H9 (cell line): ENCODE results near the gene LRRC8C. TPM values are rescaled to one million over a fixed set of nuclear protein-coding genes. Genes with fewer than 3 reads are reported as not detected.

Experiments
- DNase-seq: peaks from one replicate; pipeline ENCODE4 v3.0.0-alpha.2; 2017
- H2AFZ ChIP-seq: one replicate; pipeline ENCODE4 v1.6.1; 2013; ENCODE audit warnings: mild to moderate bottlenecking, low read length, control low read depth, moderate library complexity
- H2AK5ac ChIP-seq: 2 replicates; pipeline ENCODE4 v1.6.1; 2013; ENCODE audit warnings: low read length, control low read depth, mixed read lengths; ENCODE audit not compliant: insufficient read length
- H2BK120ac ChIP-seq: one replicate; pipeline ENCODE4 v1.6.1; 2013; ENCODE audit warnings: low read depth, mild to moderate bottlenecking, low read length, control low read depth, inconsistent platforms; ENCODE audit not compliant: poor library complexity, severe bottlenecking
- H2BK12ac ChIP-seq: 2 replicates; pipeline ENCODE4 v1.6.1; 2013; ENCODE audit warnings: low read length, control low read depth, mixed read lengths, low read depth; ENCODE audit not compliant: insufficient read length
- H2BK15ac ChIP-seq: 2 replicates; pipeline ENCODE4 v1.6.1; 2013; ENCODE audit warnings: low read depth, low read length, control low read depth
- H2BK20ac ChIP-seq: one replicate; pipeline ENCODE4 v1.6.1; 2013; ENCODE audit warnings: low read depth, mild to moderate bottlenecking, low read length, control low read depth, inconsistent platforms; ENCODE audit not compliant: poor library complexity, severe bottlenecking
- H2BK5ac ChIP-seq: 2 replicates; pipeline ENCODE4 v1.6.1; 2013; ENCODE audit warnings: low read length, control low read depth, mixed read lengths; ENCODE audit not compliant: insufficient read length
- H3K14ac ChIP-seq: 2 replicates; pipeline ENCODE4 v1.6.1; 2013; ENCODE audit warnings: low read length, control low read depth; ENCODE audit not compliant: insufficient read depth
- H3K18ac ChIP-seq: 2 replicates; pipeline ENCODE4 v1.6.1; 2013; ENCODE audit warnings: low read depth, mild to moderate bottlenecking, mixed read lengths, low read length, control low read depth; ENCODE audit not compliant: insufficient read length
- H3K23ac ChIP-seq: 2 replicates; pipeline ENCODE4 v1.6.1; 2013; ENCODE audit warnings: low read length, control low read depth, mixed read lengths, low read depth; ENCODE audit not compliant: insufficient read length
- H3K23me2 ChIP-seq: 2 replicates; pipeline ENCODE4 v1.6.1; 2013; ENCODE audit warnings: low read depth, mild to moderate bottlenecking, mixed read lengths, low read length, control low read depth; ENCODE audit not compliant: insufficient read length, poor library complexity, severe bottlenecking
- H3K27ac ChIP-seq: 2 replicates; pipeline ENCODE4 v1.5.1; 2013; ENCODE audit warnings: low read length, control low read depth, mixed read lengths, low read depth; ENCODE audit not compliant: insufficient read length
- H3K27me3 ChIP-seq: 2 replicates; pipeline ENCODE4 v1.6.1; 2013; ENCODE audit warnings: low read length, control low read depth, inconsistent platforms; ENCODE audit not compliant: insufficient read depth
- H3K4ac ChIP-seq: 2 replicates; pipeline ENCODE4 v1.6.1; 2013; ENCODE audit warnings: low read depth, mild to moderate bottlenecking, control low read depth, inconsistent platforms, low read length, moderate library complexity
- H3K4me1 ChIP-seq: 2 replicates; pipeline ENCODE4 v1.6.1; 2013; ENCODE audit warnings: low read length, control low read depth, inconsistent platforms; ENCODE audit not compliant: insufficient read depth
- H3K4me2 ChIP-seq: 2 replicates; pipeline ENCODE4 v1.6.1; 2013; ENCODE audit warnings: low read length, control low read depth, mixed read lengths; ENCODE audit not compliant: insufficient read length, insufficient read depth
- H3K56ac ChIP-seq: 2 replicates; pipeline ENCODE4 v1.6.1; 2013; ENCODE audit warnings: low read depth, mild to moderate bottlenecking, mixed read lengths, low read length, control low read depth; ENCODE audit not compliant: insufficient read length
- H3K79me1 ChIP-seq: 2 replicates; pipeline ENCODE4 v1.6.1; 2013; ENCODE audit warnings: low read depth, mild to moderate bottlenecking, moderate library complexity, low read length, control low read depth, inconsistent platforms; ENCODE audit not compliant: insufficient read depth, poor library complexity, severe bottlenecking
- H3K79me2 ChIP-seq: 2 replicates; pipeline ENCODE4 v1.6.1; 2013; ENCODE audit warnings: low read length, control low read depth, inconsistent platforms; ENCODE audit not compliant: insufficient read depth
- H3K9ac ChIP-seq: 2 replicates; pipeline ENCODE4 v1.6.1; 2013; ENCODE audit warnings: low read length, control low read depth, mixed read lengths; ENCODE audit not compliant: insufficient read length; ENCODE audit errors: extremely low read depth
- H3K9me3 ChIP-seq: one replicate; pipeline ENCODE4 v1.6.1; 2013; ENCODE audit warnings: low read depth, low read length, inconsistent platforms; ENCODE audit not compliant: control insufficient read depth
- H3T11ph ChIP-seq: one replicate; pipeline ENCODE4 v1.6.1; 2013; ENCODE audit warnings: mild to moderate bottlenecking, low read length, control low read depth, inconsistent platforms
- H4K20me1 ChIP-seq: one replicate; pipeline ENCODE4 v1.6.1; 2013; ENCODE audit not compliant: control insufficient read depth, insufficient read length, insufficient read depth
- H4K5ac ChIP-seq: 2 replicates; pipeline ENCODE4 v1.6.1; 2013; ENCODE audit warnings: low read depth, mild to moderate bottlenecking, mixed read lengths, low read length, control low read depth; ENCODE audit not compliant: insufficient read length
- H4K8ac ChIP-seq: replicated peaks from 2 replicates; pipeline ENCODE4 v1.6.1; 2013; ENCODE audit warnings: low read length, control low read depth, mixed read lengths, low read depth; ENCODE audit not compliant: insufficient read length
- H4K91ac ChIP-seq: 2 replicates; pipeline ENCODE4 v1.6.1; 2013; ENCODE audit warnings: low read depth, mild to moderate bottlenecking, moderate library complexity, mixed read lengths, low read length, control low read depth; ENCODE audit not compliant: insufficient read length
- H3K27ac Mint-ChIP-seq, 3 experiments: 2 replicates in 2 of 3; 3 replicates in 1 of 3; pipeline ENCODE4 v1.8.0; 2020 to 2021; ENCODE audit warnings: mixed read lengths in 3 of 3, mild to moderate bottlenecking in 1 of 3, moderate library complexity in 1 of 3
- H3K27me3 Mint-ChIP-seq: 2 replicates; pipeline ENCODE4 v1.8.0; 2021; ENCODE audit warnings: low read depth, mild to moderate bottlenecking, moderate library complexity, mixed read lengths
- H3K36me3 Mint-ChIP-seq, 3 experiments: 2 replicates in 2 of 3; 3 replicates in 1 of 3; pipeline ENCODE4 v1.8.0; 2020 to 2021; ENCODE audit warnings: low read depth in 3 of 3, mixed read lengths in 3 of 3; ENCODE audit not compliant: insufficient read depth in 1 of 3
- H3K4me1 Mint-ChIP-seq, 2 experiments: 2 replicates each; pipeline ENCODE4 v1.8.0; 2020; ENCODE audit warnings: mixed read lengths in 2 of 2
- H3K4me3 Mint-ChIP-seq, 2 experiments: 2 replicates in 1 of 2; 3 replicates in 1 of 2; pipeline ENCODE4 v1.8.0; 2020 to 2021; ENCODE audit warnings: mild to moderate bottlenecking in 2 of 2, mixed read lengths in 2 of 2, moderate library complexity in 1 of 2
- H3K9me3 Mint-ChIP-seq, 2 experiments: 2 replicates in 1 of 2; 3 replicates in 1 of 2; pipeline ENCODE4 v1.8.0; 2020; ENCODE audit warnings: mild to moderate bottlenecking in 2 of 2, mixed read lengths in 2 of 2, moderate library complexity in 1 of 2
- CTCF ChIP-seq: fragments of 200-600 bp; sonication (generic); conservative IDR thresholded peaks from 3 replicates; pipeline ENCODE4 v1.8.0; 2021; ENCODE audit warnings: antibody characterized with exemption, mild to moderate bottlenecking
- total RNA-seq: library from RNA; stranded (reverse); gene quantifications from 2 replicates; pipeline ENCODE4 v1.2.1, GENCODE V29; 2021

LRRC8C gene
- total RNA-seq, 1 experiment from 2014 or later = 1.9 TPM

- no peaks in the 10 kb centered on the region for H3K9me3 ChIP-seq
- H3K4me2 ChIP-seq = no peak overlapping the region
- H2BK15ac ChIP-seq = no peak overlapping the region
- H3K79me1 ChIP-seq = no peaks in the 10 kb centered on the region
- peaks cover 0 to 5% of the 10 kb centered on the region in 2 experiments; a peak in 2 of 5 replicates for H3K9me3 Mint-ChIP-seq
- H3K4me1 ChIP-seq = no peaks in the 10 kb centered on the region
- peaks cover 6 to 7% of the 10 kb centered on the region in 2 experiments; a peak in 3 of 4 replicates for H3K4me1 Mint-ChIP-seq
- no peaks in the 10 kb centered on the region for H4K20me1 ChIP-seq
- H3K36me3 Mint-ChIP-seq = no peaks in the 10 kb centered on the region
- H3K79me2 ChIP-seq = no peaks in the 10 kb centered on the region
- no peak overlapping the region for H3K23ac ChIP-seq
- no peak overlapping the region for H4K8ac ChIP-seq
- H2BK12ac ChIP-seq = no peak overlapping the region
- no peak overlapping the region for H3K9ac ChIP-seq
- H3K23me2 ChIP-seq = no peaks in the 10 kb centered on the region
- H2AK5ac ChIP-seq = no peak overlapping the region
- H3K27ac Mint-ChIP-seq = no peak overlapping the region
- H2AFZ ChIP-seq = no peak overlapping the region
- no peak overlapping the region for H2BK20ac ChIP-seq
- H3K27me3 Mint-ChIP-seq = no peaks in the 10 kb centered on the region
- no peak overlapping the region for H3K56ac ChIP-seq
- H3K14ac ChIP-seq = no peak overlapping the region
- H4K91ac ChIP-seq = no peak overlapping the region
- no peak overlapping the region for H2BK5ac ChIP-seq
- no peak overlapping the region for H2BK120ac ChIP-seq
- no peak overlapping the region for H3K27ac ChIP-seq
- no peak for DNase-seq
- no peak overlapping the region for H4K5ac ChIP-seq
- H3K4me3 Mint-ChIP-seq = no peak overlapping the region
- H3T11ph ChIP-seq = no peak overlapping the region
- TF ChIP-seq CTCF = no peak
- no peak overlapping the region for H3K18ac ChIP-seq
- H3K27me3 ChIP-seq = no peaks in the 10 kb centered on the region
- no peak overlapping the region for H3K4ac ChIP-seq
These were observed 16.9 kb downstream of the LRRC8C start for GRCh38 chr1:89649783-89650182.
